HG03280 (cell line): ENCODE data around the gene TTC28.

Experiments used
- ATAC-seq: cut with Tn5 transposase; IDR thresholded peaks from one replicate; pipeline ENCODE4 v1.9.1; 2021; ENCODE audit warnings: mild to moderate bottlenecking, moderate library complexity; ENCODE audit not compliant: unreplicated experiment

The TTC28 gene

GRCh38 chr22:27984723-27985122 lies 694.9 kb downstream of the TTC28 start:
- ATAC-seq = no peak

- no peak for ATAC-seq
These were observed 695.5 kb downstream of the TTC28 start for GRCh38 chr22:27984001-27984695.

- ATAC-seq = no peak
These were observed 696.3 kb downstream of the TTC28 start for GRCh38 chr22:27983361-27983791.

- ATAC-seq = no peak
These were observed 696.9 kb downstream of the TTC28 start for GRCh38 chr22:27982630-27983180.

- no peak for ATAC-seq
These were observed 697.5 kb downstream of the TTC28 start for GRCh38 chr22:27982106-27982505.

- ATAC-seq = no peak
These were observed 699.1 kb downstream of the TTC28 start for GRCh38 chr22:27980424-27981148.

- no peak for ATAC-seq
These were observed 700.8 kb downstream of the TTC28 start for GRCh38 chr22:27978802-27979201.

GRCh38 chr22:27978317-27978716 lies 701.3 kb downstream of the TTC28 start:
- no peak for ATAC-seq

GRCh38 chr22:27976586-27976985 lies 703.1 kb downstream of the TTC28 start:
- no peak for ATAC-seq

- ATAC-seq = no peak
These were observed 704.1 kb downstream of the TTC28 start for GRCh38 chr22:27975381-27976013.

- ATAC-seq = no peak
These were observed 705.8 kb downstream of the TTC28 start for GRCh38 chr22:27973846-27974245.

GRCh38 chr22:27972732-27973698 lies 706.6 kb downstream of the TTC28 start:
- ATAC-seq = no peak

GRCh38 chr22:27971926-27972325 lies 707.7 kb downstream of the TTC28 start:
- no peak for ATAC-seq

GRCh38 chr22:27970596-27971220 lies 708.9 kb downstream of the TTC28 start:
- no peak for ATAC-seq

GRCh38 chr22:27966168-27967064 lies 713.2 kb downstream of the TTC28 start:
- ATAC-seq = no peak

GRCh38 chr22:27962268-27963044 lies 717.2 kb downstream of the TTC28 start:
- ATAC-seq = no peak

- ATAC-seq = no peak
These were observed 718.0 kb downstream of the TTC28 start for GRCh38 chr22:27961680-27962079.

GRCh38 chr22:27961182-27961581 lies 718.5 kb downstream of the TTC28 start:
- ATAC-seq = no peak
